DND-41 (cell line): ENCODE results near the gene TUBB6.

ENCODE experiments used
- ATAC-seq: fragments of 200-7000 bp; cut with Tn5 transposase; 3 replicates; pipeline ENCODE4 v1.9.1; 2021; ENCODE audit warnings: low read depth; ENCODE audit not compliant: insufficient read depth
- DNase-seq: peaks from one replicate; pipeline ENCODE4 v3.0.0-alpha.2; 2020
- H2AFZ ChIP-seq: 2 replicates; pipeline ENCODE4 v1.6.0; 2012; ENCODE audit warnings: low read depth, low read length
- H3K27ac ChIP-seq: 2 replicates; pipeline ENCODE4 v1.5.1; 2012; ENCODE audit warnings: low read length, inconsistent platforms
- H3K27me3 ChIP-seq: fragments of 200-600 bp; sonication (generic); 2 replicates; pipeline ENCODE4 v1.6.0; 2012; ENCODE audit warnings: low read length, mild to moderate bottlenecking, inconsistent platforms; ENCODE audit not compliant: insufficient read depth, poor library complexity
- H3K36me3 ChIP-seq: 2 replicates; pipeline ENCODE4 v1.5.1; 2012; ENCODE audit warnings: low read length, inconsistent platforms; ENCODE audit not compliant: insufficient read depth
- H3K4me1 ChIP-seq: 2 replicates; pipeline ENCODE4 v1.5.1; 2012; ENCODE audit warnings: mild to moderate bottlenecking, low read length; ENCODE audit not compliant: insufficient read depth
- H3K4me2 ChIP-seq: 2 replicates; pipeline ENCODE4 v1.6.0; 2012; ENCODE audit warnings: mild to moderate bottlenecking, moderate library complexity, low read length, inconsistent platforms; ENCODE audit not compliant: insufficient read depth
- H3K4me3 ChIP-seq, 2 experiments: fragments of 200-600 bp in 1 of 2; shearing (Covaris generic) in 1 of 2; 2 replicates each; pipeline ENCODE4 v1.5.1; 2012 to 2016; ENCODE audit warnings: inconsistent platforms in 2 of 2, low read length in 2 of 2, mild to moderate bottlenecking in 2 of 2, low read depth in 1 of 2, moderate library complexity in 1 of 2
- H3K79me2 ChIP-seq: 2 replicates; pipeline ENCODE4 v1.6.0; 2012; ENCODE audit warnings: low read length, inconsistent platforms; ENCODE audit not compliant: insufficient read depth
- H3K9ac ChIP-seq: 2 replicates; pipeline ENCODE4 v1.6.0; 2012; ENCODE audit warnings: low read depth, mild to moderate bottlenecking, inconsistent platforms, low read length, moderate library complexity
- H3K9me3 ChIP-seq: 2 replicates; pipeline ENCODE4 v1.5.1; 2012; ENCODE audit warnings: low read length, moderate library complexity, mild to moderate bottlenecking, inconsistent platforms; ENCODE audit not compliant: insufficient read depth, severe bottlenecking
- H4K20me1 ChIP-seq: 2 replicates; pipeline ENCODE4 v1.6.0; 2012; ENCODE audit warnings: low read length; ENCODE audit not compliant: insufficient read depth
- EZH2 ChIP-seq: IDR thresholded peaks from 3 replicates; pipeline ENCODE4 v1.6.1; 2012; ENCODE audit warnings: borderline replicate concordance, low read depth, mild to moderate bottlenecking, moderate library complexity, low read length, inconsistent platforms; ENCODE audit not compliant: severe bottlenecking
- TF ChIP-seq, protein P1 (sequence below): IDR thresholded peaks from 2 replicates; pipeline ENCODE4 v1.5.1; 2012; ENCODE audit warnings: borderline replicate concordance, low read length, moderate library complexity, mild to moderate bottlenecking; ENCODE audit not compliant: poor library complexity, severe bottlenecking; ENCODE audit errors: extremely low read depth

TUBB6 gene

DNA sequence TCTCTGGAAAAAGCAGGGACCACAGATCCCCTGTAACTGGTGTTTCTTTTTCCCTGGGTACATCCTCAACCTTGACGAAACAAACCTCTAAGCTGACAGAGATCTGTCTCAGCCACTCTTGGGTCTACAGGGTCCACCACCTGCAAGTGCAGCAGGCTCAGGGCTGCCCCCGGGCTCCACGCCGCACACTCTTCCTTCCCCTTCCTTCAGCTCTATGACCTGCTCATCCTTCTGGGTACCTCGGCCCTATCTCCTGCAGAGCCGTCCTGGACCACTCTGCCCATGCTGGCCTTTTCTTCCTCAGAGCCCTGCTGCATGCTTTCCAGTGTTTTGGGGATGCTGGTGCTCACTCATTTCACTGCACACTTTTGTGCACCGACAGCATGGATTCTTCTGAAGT, 27.5 kb downstream of the TUBB6 start:
- no peak overlapping the region for H3K27ac ChIP-seq
- no peaks in the 10 kb centered on the region for H3K4me1 ChIP-seq

DNA sequence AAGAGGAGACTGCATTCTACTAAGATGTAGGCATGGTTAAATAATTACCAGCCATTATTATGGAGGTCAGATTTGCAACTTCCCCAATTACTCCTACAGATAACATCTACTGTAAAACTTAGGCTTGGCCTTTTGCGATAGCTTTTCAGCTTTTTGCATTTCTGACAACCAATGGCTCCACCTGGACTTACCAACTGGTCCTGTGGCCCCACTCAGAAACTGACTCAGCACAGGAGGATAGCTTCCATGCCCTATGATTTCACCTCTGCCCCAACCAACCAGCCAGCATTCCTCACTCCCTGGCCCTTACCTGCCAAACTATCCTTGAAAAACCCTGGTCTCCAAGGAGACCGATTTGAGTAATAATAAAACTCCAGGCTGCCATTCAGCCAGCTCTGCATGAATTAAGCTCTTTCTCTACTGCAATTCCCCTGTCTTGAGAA, 28.2 kb downstream of the TUBB6 start:
- TF ChIP-seq, protein P1, sequence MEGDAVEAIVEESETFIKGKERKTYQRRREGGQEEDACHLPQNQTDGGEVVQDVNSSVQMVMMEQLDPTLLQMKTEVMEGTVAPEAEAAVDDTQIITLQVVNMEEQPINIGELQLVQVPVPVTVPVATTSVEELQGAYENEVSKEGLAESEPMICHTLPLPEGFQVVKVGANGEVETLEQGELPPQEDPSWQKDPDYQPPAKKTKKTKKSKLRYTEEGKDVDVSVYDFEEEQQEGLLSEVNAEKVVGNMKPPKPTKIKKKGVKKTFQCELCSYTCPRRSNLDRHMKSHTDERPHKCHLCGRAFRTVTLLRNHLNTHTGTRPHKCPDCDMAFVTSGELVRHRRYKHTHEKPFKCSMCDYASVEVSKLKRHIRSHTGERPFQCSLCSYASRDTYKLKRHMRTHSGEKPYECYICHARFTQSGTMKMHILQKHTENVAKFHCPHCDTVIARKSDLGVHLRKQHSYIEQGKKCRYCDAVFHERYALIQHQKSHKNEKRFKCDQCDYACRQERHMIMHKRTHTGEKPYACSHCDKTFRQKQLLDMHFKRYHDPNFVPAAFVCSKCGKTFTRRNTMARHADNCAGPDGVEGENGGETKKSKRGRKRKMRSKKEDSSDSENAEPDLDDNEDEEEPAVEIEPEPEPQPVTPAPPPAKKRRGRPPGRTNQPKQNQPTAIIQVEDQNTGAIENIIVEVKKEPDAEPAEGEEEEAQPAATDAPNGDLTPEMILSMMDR = no peak
- no peak for TF ChIP-seq EZH2
- H3K36me3 ChIP-seq = peaks cover 61% of the 10 kb centered on the region

More for the DNA sequence above, 27.5 kb downstream of the TUBB6 start:
- Histone ChIP-seq H3K27me3 (no peaks in the 10 kb centered on the region), H3K4me2 (no peak overlapping the region), H3K4me3 (no peak overlapping the region), H3K9ac (no peak overlapping the region), H2AFZ (no peak overlapping the region), H3K9me3 (no peaks in the 10 kb centered on the region), H3K36me3 (peaks cover 61% of the 10 kb centered on the region), H3K79me2 (no peaks in the 10 kb centered on the region), H4K20me1 (no peaks in the 10 kb centered on the region; the same call in 1 of the 2 replicates)
- no peak for DNase-seq
- TF ChIP-seq, protein P1 = no peak
- no peak for TF ChIP-seq EZH2
- ATAC-seq = no peak

DNA sequence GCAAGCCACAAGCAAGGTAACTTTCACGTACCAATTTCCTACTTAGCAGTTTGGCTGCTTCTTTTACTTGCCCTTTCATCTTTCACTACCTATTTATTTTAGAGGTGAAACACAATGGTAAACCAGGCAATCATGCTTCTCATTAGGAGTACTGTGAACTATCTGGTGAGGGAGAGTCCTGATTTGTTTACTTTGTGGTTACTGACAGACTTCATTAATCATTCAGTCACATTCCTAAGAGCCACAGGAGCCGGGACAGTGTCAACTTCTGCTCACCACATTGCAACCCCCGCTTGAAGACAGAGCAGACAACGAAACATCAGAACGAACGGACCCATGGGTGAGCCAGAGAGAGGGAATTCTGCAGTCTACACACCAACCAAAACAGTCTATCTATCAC, 28.8 kb downstream of the TUBB6 start:
- ATAC-seq (no peak), DNase-seq (no peak)
- Histone ChIP-seq H3K27me3 (no peaks in the 10 kb centered on the region), H3K4me2 (no peak overlapping the region), H2AFZ (no peak overlapping the region), H3K4me3 (no peak overlapping the region), H3K27ac (no peak overlapping the region), H3K9me3 (no peaks in the 10 kb centered on the region), H3K36me3 (peaks cover 67% of the 10 kb centered on the region), H4K20me1 (no peaks in the 10 kb centered on the region), H3K9ac (no peak overlapping the region), H3K79me2 (no peaks in the 10 kb centered on the region), H3K4me1 (no peaks in the 10 kb centered on the region)
- no peak for TF ChIP-seq EZH2

More for the DNA sequence above, 28.2 kb downstream of the TUBB6 start:
- Histone ChIP-seq H3K27me3 (no peaks in the 10 kb centered on the region), H3K79me2 (no peaks in the 10 kb centered on the region), H4K20me1 (no peaks in the 10 kb centered on the region), H3K9me3 (no peaks in the 10 kb centered on the region), H3K4me2 (no peak overlapping the region), H3K27ac (no peak overlapping the region), H3K9ac (no peak overlapping the region), H3K4me3 (no peak overlapping the region), H2AFZ (no peak overlapping the region), H3K4me1 (no peaks in the 10 kb centered on the region)
- no peak for ATAC-seq
- DNase-seq = no peak

DNA sequence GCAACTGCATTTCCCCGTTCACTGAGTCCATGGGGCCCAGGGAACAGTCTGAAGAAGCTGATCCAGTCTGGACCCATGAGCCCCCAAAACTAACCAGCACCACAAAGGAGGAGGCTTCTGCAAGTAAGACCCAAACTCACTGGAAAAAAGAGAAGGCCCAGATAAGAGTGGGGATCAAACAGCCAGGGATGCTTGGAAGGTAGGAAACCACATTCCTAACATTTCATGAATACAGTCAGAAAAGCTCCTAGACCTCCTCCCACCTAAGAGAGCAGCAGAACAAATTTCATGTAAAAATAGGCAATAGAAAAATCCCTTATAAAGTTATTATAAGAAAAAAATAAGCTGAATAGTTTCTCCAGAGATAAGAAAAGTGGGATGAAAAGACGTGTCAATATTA, 30.3 kb downstream of the TUBB6 start:
- ATAC-seq = no peak
- Histone ChIP-seq H4K20me1 (no peaks in the 10 kb centered on the region), H3K27me3 (no peaks in the 10 kb centered on the region)

More for the DNA sequence above, 30.3 kb downstream of the TUBB6 start:
- H3K9me3 ChIP-seq = no peaks in the 10 kb centered on the region
- DNase-seq = no peak
- H3K27ac ChIP-seq = no peak overlapping the region
- TF ChIP-seq EZH2 = no peak
- TF ChIP-seq, protein P1 = no peak
- H2AFZ ChIP-seq = no peak overlapping the region
- no peak overlapping the region for H3K9ac ChIP-seq
- H3K4me2 ChIP-seq = no peak overlapping the region
- H3K4me1 ChIP-seq = no peaks in the 10 kb centered on the region
- H3K4me3 ChIP-seq = no peak overlapping the region
- no peaks in the 10 kb centered on the region for H3K79me2 ChIP-seq
- peaks cover 80% of the 10 kb centered on the region for H3K36me3 ChIP-seq
